LNCaP clone FGC (cell line): ENCODE results near the gene IGFL3.
A peak's percentile ranks its signal among the peaks of the same experiment; 100 is the strongest.

ENCODE experiments used
- DNase-seq: peaks from one replicate; pipeline ENCODE4 v3.0.0-alpha.2; 2011; ENCODE audit warnings: low read depth
- H3K4me3 ChIP-seq: 2 replicates; pipeline ENCODE4 v1.5.1; 2011; ENCODE audit warnings: mild to moderate bottlenecking, low read depth, low read length, control low read depth
- CTCF ChIP-seq: IDR thresholded peaks from 2 replicates; pipeline ENCODE4 v1.5.1; 2012; ENCODE audit warnings: mild to moderate bottlenecking; ENCODE audit not compliant: control insufficient read depth, insufficient read depth; ENCODE audit errors: extremely low read depth

Gene IGFL3

GRCh38 chr19:46088101-46088500, 36.4 kb downstream of the IGFL3 start:
- no peak overlapping the region for H3K4me3 ChIP-seq
- DNase-seq: no peak
- TF ChIP-seq CTCF: no peak

GRCh38 chr19:46085888-46086287, 38.6 kb downstream of the IGFL3 start:
- TF ChIP-seq CTCF: no peak
- no peak for DNase-seq
- no peak overlapping the region for H3K4me3 ChIP-seq

GRCh38 chr19:46082728-46083050, 41.8 kb downstream of the IGFL3 start:
- H3K4me3 ChIP-seq: no peak overlapping the region
- no peak for DNase-seq
- TF ChIP-seq CTCF: no peak

GRCh38 chr19:46081928-46082727, 42.4 kb downstream of the IGFL3 start:
- no peak overlapping the region for H3K4me3 ChIP-seq
- DNase-seq: no peak
- peak; percentile 51 for TF ChIP-seq CTCF

GRCh38 chr19:46080561-46080960, 43.9 kb downstream of the IGFL3 start:
- H3K4me3 ChIP-seq: no peak overlapping the region
- DNase-seq: no peak
- TF ChIP-seq CTCF: no peak

GRCh38 chr19:46079576-46079975, 44.9 kb downstream of the IGFL3 start:
- TF ChIP-seq CTCF: no peak
- DNase-seq: no peak
- H3K4me3 ChIP-seq: no peak overlapping the region
